Measurements from ENCODE around the gene SP100.

GRCh38 chr2:230413479-230413878 is 2.5 kb upstream of the SP100 start:
- no peak for TF ChIP-seq CTCF (IDR thresholded peaks at IDR 0.05)
- TF ChIP-seq POLR2A (IDR thresholded peaks at IDR 0.05), result no peak

Data from right lobe of liver (tissue), 4 donors.